Measurements from ENCODE around the gene TLE2. TPM values are rescaled to one million over a fixed set of nuclear protein-coding genes. Genes with fewer than 3 reads are reported as not detected.

TLE2 gene
- total and polyA plus RNA-seq, 9 of the 15 experiments (the other 6 are each of a cell fraction or from before 2014, with no cell fraction given) = 0.35 to 13.1 (median 6.2) TPM

- TF ChIP-seq THRAP3 (IDR thresholded peaks at IDR 0.05; ENCODE audit: borderline replicate concordance) = no peak
- peak; percentile 59; the same call in 1 of the 2 replicates for TF ChIP-seq RFX5 (IDR thresholded peaks at IDR 0.05; ENCODE audit: low read depth, low read length)
- no peak for TF ChIP-seq ZKSCAN1 (IDR thresholded peaks at IDR 0.05; ENCODE audit: low read depth, low read length)
- TF ChIP-seq GATA2 (CRISPR knock-in tag; IDR thresholded peaks at IDR 0.05) = no peak
- TF ChIP-seq FOSL1 (tag; conservative IDR thresholded peaks at IDR 0.05) = peak; percentile 53; the same call in 1 of the 2 replicates
- TF ChIP-seq ZNF263 (CRISPR knock-in tag; IDR thresholded peaks at IDR 0.05; ENCODE audit: borderline replicate concordance) = no peak
- peak; percentile 88 for TF ChIP-seq KHSRP (IDR thresholded peaks at IDR 0.05)
- no peak for TF ChIP-seq CLOCK (CRISPR knock-in tag; IDR thresholded peaks at IDR 0.05; ENCODE audit: borderline replicate concordance)
- TF ChIP-seq PHB2 (IDR thresholded peaks at IDR 0.05; ENCODE audit: low read depth) = no peak
- TF ChIP-seq PKNOX1 (IDR thresholded peaks at IDR 0.05) = no peak
- TF ChIP-seq MBD1 (CRISPR knock-in tag; IDR thresholded peaks at IDR 0.05) = no peak
- 0 out of 4 replicates have a peak, but pooled peaks of 1 of the 2 experiments have one; percentile 34 for TF ChIP-seq MLX (CRISPR knock-in tag; conservative IDR thresholded peaks at IDR 0.05)
- no peak for TF ChIP-seq ZNF740 (CRISPR knock-in tag; IDR thresholded peaks at IDR 0.05)
- no peak for TF ChIP-seq ZNF740 (tag; IDR thresholded peaks at IDR 0.05)
- TF ChIP-seq TARDBP (IDR thresholded peaks at IDR 0.05) = peak; percentile 88
- no peak for TF ChIP-seq ZNF232 (CRISPR knock-in tag; IDR thresholded peaks at IDR 0.05)
- TF ChIP-seq KDM2B (CRISPR knock-in tag; IDR thresholded peaks at IDR 0.05) = no peak
Measured at GRCh38 chr19:2962018-2962670, 66.9 kb downstream of the TLE2 start (continued).
